HG02973 (cell line): ENCODE measurements around the gene CLTB.

Experiments
- ATAC-seq: cut with Tn5 transposase; IDR thresholded peaks from one replicate; pipeline ENCODE4 v1.9.1; 2021; ENCODE audit warnings: moderate library complexity; ENCODE audit not compliant: unreplicated experiment

CLTB gene

GRCh38 chr5:176355400-176356178 lies 60.8 kb downstream of the CLTB start:
- ATAC-seq = no peak

- ATAC-seq = no peak
Measured at GRCh38 chr5:176353533-176353932, 62.8 kb downstream of the CLTB start.

- ATAC-seq = no peak
Measured at GRCh38 chr5:176352116-176352878, 64.0 kb downstream of the CLTB start.

GRCh38 chr5:176350416-176350815 lies 65.9 kb downstream of the CLTB start:
- ATAC-seq = no peak

- ATAC-seq = no peak
Measured at GRCh38 chr5:176342766-176343458, 73.4 kb downstream of the CLTB start.
